Kidney glomerular epithelial cell (primary cell): ENCODE results near the gene OPRL1.
A peak's percentile ranks its signal among the peaks of the same experiment; 100 is the strongest.

ENCODE experiments used
- DNase-seq: peaks from one replicate; lab custom pipeline; 2025; lab: John Stamatoyannopoulos, UW

OPRL1 gene

GRCh38 chr20:64056639-64056888 lies 23.3 kb upstream of the OPRL1 start:
- no peak for DNase-seq

DNA sequence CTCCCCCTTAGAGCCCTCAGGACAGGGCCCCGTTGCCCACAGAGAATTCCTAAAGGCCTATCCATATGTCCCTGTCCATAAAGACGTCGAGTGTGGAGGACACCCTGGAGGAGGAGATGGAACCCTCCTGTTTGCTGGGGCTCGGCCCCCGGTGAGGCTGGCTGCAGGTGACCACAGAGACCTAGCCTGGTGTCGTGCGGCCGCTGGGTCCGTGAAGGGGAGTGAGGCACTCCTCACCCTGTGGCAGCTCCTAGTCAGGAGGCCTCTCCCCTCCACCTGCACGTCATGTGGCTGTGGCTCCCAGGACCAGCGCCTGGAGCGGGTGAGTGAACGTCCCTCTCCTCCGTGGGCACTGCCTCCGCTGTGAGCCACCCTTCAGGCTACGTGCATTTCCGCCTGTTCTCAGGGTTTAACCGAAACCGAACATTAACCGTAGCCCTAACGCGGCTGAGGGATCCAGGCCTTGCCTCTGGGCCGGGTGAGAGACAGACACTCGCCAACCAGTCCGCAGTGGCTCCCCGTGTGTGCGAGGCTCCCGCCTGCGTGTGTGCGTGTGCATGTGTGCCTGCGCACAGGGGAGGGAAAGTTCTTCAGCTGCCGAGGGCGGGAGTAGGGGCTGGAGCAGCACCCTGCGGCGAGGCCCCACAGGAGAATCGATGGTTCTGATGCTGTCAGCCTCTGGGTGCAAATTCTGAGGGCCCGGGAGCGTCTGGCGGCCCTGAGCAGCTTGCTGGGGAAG lies 22.8 kb upstream of the OPRL1 start:
- DNase-seq: no peak

DNA sequence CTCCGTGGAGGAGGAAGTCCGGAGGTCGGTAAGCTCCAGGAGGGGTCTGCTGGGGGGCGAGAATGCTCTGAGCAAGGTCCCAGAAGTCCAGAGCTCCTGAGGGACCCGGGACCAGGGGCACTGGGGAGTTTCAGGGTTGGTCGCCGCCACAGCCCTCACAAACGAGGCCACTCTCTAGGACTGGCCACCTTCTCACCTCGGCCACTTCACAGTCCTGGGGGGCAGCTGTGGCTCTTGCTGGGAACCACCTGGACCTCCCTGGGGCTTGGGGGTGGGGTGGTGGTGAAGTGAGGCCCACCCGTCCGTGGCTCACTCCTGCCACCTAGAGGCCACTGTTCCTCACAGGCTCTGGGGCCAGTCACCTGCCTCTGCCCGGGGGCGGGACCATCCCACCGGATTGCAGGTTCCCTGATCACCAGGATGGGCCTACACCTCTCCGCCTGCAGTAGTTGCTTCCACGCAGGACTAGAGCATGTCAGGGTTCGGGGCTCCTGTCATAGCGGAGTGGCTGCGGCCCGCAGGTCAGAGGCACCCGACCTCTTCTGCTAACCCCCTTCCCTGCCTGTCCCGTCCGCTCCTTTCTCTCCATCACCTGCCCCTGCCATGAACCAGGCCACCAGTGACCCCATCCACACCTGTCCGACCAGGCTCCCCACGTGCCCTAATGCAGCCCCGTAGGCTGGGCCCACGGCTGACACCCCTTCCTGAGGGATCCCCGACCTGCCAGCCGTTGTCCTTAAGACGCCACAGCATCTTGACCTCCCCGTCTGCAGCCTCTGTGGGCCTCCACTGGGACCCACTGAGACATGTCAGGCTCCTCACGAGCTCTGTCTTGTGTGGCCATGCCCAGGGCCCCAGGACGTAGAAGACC lies 22.0 kb upstream of the OPRL1 start:
- peak; percentile 27 for DNase-seq

DNA sequence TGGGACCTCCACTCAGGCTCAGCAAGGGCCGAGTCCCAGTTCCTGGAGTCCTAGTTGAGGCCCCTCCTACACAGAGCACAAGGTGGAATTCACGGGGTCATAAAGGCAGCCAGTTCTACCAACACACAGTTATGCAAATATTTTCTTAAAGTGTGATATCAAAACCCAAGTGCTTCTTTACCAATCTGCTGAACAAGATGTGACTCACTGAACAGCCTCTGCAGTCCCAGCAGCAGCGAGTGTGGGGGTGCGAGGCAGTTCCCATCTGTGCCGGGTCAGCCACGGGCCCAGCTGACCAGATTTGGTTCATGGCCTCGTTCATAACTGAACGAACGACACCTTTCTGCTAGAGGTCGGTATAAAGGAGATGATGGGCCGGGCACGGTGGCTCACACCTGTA lies 21.3 kb upstream of the OPRL1 start:
- DNase-seq: peak; percentile 79

DNA sequence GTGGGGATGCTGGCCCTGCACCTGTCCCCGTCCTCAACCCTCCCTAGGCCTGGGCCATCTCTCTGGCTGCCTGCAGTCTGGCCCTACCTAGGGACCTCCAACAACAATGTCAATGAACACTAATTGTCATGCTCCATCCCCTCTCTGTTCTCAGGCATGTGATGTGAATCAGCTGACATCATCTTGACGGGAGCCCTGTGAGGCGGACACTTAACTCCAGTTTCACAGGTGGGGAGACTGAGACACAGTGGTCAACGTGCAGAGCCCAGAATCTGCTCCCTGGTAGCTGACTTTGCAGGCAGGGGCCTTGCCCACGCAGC lies 17.6 kb upstream of the OPRL1 start:
- DNase-seq: no peak

- DNase-seq: peak; percentile 92
Observed at GRCh38 chr20:64062596-64063388, 17.1 kb upstream of the OPRL1 start, which contains the start of gene TCEA2. Gene TCEA2, plus strand, starts transcription at chr20:64063198. Its CDS starts 115 bp downstream, at chr20:64063313.

DNA sequence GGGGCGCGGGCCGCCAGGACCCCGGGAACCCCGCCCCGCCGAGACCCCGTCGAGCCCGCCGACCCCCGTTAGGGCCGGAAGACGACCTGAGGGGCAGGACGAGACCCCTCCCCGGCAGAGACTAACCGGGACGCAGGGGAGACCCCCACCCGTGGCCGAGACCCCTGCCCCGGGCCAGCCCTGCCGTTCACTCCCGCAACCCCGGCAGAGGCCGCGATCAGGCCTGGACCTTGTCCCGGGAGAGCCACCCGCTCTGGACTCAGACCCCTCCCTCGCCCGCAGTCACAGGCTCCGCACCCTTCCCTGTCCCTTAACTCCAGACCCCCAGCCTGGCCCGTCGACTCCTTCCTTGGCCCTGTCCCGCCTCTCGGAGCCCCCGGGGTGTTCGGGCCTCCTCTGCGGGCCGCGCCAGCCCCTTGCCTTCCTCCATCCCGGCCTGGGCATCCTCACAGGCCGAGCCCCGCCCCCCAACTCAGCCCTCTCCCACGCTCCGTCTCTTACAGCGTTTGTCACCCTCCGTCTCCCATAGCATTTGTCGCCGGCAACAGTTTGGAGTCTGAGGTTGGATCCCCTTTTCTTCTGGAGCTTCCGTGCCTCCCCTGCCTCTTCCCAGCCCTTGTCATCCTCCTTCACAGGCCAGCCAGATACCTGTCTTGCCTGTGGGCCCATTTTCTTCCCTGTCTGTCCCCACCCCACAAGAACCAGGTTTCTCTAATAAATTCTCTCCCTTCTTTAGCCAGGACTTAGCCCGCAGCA lies 16.3 kb upstream of the OPRL1 start:
- DNase-seq: no peak

- DNase-seq: no peak
Observed at GRCh38 chr20:64064145-64064698, 15.7 kb upstream of the OPRL1 start.

- DNase-seq: no peak
Observed at GRCh38 chr20:64065062-64065973, 14.6 kb upstream of the OPRL1 start.

DNA sequence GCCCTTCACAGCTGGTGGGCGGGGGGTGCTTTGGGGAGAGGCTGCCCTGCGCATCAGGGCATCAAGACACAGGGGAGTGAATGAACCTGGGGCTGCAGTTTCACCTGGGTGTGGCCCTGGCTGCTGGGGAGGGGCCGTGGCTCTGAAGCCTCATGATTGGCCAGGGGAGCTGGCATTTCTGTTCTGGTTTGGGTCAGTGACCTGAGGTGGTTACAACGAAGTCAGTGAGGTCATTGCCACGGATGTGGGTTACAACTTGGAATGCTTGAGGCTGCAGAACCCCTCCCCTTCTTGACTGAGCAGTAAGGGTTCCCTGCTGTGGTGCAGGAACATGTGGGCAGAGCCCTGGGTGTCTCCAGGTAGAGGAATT lies 13.9 kb upstream of the OPRL1 start:
- DNase-seq: peak; percentile 61

DNA sequence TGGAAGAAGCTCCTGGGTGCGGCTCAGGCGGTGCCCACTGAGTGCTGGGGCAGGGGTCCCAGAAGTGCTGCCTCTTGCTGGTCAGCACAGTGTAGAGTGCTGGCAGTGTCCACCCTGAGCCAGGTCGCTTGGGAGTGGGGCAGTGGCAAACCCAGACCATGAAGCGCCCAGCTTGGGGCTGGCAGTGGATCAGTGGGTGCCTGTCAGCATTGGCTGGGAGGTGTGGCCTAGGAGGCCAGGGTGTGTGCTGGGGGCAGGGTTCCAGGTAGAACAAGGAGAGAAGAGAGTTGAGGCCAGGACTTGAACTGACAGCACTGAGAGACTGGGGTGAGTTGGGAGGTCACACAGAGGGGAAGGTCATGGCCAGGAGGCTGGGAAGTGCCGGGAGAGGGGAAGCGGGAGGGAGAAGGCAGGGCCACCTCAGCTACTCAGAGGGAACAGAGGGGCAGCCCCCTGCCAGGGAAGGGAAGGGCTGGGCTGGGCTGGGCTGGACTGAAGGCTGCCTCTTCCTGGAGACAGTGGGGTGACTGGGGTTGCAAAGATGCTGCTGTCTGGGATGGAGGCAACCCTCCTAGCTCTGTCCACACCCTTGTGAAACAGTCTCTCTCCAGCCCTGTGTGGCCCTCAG lies 12.8 kb upstream of the OPRL1 start:
- DNase-seq: no peak

DNA sequence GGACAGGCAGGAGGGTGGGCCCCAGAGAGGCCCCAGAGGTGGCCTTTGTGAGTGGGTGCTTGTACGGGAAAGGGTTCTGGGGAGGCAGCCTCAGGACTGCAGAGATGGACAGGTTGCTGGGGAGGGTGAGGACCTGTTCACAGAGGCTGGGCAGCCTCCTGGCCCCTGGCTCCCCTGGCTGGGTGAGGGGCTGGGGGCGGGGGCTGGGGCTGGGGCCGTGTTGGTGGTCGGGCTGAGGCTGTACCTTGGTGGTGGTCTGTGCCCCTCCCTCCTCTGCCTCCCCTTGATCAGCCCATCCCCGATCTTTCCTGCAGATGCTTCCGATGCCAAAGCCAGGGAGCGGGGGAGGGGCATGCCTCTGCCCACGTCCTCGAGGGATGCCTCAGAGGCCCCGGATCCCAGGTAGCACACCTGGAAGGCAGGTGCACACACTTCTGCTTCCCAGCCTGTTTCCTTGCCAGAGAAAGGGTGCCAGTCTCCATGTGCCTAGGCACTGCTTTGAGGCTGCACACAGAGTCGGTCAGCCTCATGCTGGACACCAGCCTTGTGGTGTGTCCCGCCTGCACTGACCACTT lies 12.1 kb upstream of the OPRL1 start:
- DNase-seq: no peak

DNA sequence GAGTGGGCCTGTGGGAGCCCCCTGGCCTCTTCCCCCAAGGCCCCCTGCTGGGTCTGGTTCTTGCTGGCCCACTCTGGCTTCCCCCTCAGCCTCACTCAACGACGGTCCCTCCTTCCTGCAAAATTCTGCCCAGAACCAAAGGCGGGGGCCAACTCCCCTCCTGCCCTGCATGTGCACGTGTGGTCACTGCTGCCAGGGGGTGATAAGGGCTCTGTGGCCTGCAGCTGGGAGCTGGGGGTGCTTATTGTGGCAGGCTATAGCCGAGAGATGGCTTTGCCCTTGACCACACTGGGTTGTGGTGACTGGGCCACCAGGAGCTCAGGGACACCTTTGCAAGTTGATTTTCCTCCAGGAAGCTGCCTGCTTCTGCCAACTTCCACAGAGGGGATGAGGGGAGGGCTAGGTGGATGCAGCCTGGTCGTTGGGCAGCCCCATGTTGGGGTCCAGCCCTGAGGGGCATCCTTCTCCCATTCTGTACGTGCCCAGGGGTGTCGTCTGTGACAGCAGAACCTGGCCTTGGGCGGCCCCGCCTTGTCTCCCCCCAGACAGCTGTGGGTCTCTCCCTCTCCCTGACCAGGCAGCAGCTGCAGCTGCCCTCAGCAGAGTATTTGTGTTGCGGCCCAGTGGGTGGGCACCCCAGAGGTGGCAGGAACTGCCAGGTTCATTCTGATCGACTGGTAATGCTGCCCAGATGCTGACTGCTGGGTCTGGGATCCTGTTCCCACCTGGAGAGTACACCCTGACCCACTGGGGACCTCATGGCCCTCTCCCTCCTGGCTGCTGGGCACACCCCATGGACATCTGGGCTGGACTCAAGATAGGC lies 11.3 kb upstream of the OPRL1 start:
- DNase-seq: no peak

- no peak for DNase-seq
Observed at GRCh38 chr20:64069209-64069613, 10.7 kb upstream of the OPRL1 start.

- DNase-seq: peak; percentile 24
Observed at GRCh38 chr20:64069614-64070243, 10.2 kb upstream of the OPRL1 start.

- no peak for DNase-seq
Observed at GRCh38 chr20:64070244-64070993, 9.5 kb upstream of the OPRL1 start.

DNA sequence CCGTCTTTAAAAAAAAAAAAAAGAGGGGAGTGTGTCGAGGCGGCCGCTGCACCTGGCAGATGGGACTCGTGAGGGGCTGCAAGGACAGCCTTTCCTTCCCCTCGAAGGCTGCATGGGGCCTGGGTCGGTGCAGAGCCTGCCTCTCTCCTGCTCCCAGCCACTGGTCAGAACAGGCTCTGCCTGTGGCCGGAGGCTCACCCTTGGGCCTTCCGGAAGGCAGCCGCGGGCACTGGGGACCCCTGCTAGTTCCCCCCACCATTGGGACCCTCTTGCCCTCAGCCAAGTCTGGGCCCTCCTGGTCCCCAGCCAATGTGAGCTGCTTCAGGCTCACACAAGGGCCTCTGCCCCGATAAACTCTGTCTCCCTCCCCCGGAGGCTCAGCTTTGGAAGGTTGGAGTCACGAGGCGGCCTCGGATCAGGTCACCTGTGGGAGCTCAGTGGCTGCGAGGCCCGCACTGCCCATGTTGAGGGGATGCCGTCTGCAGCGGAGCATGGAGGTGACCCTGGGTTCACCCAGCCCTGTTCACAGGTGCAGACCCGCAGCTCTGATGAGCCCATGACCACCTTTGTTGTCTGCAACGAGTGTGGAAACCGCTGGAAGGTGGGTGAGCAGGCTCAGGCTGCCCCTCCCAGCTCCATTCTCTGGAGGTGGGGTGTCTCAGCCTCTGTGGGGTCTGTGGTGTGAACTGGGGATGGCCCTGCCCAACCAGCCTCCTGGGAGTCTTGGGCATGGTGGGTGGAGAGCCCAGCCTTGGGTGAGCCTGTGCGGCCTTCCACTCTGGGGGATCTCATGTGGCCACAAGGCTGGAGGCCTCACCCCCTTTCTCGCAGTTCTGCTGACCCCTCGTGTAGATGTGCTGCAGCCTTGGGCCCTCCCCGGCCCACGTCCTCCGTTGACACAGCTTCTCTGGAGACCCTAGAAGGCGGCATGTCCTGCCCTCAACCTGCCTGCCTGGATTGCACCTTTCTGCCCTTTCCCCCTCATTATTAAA lies 8.2 kb upstream of the OPRL1 start:
- no peak for DNase-seq
